ACC112 (cell line): ENCODE measurements around the gene WEE2.

Source experiments
- H2AFZ ChIP-seq: fragments of 200-600 bp; sonication (generic); one replicate; pipeline ENCODE4 v1.6.0; 2017; ENCODE audit warnings: antibody characterized with exemption, low read length; ENCODE audit not compliant: unreplicated experiment
- H3K27ac ChIP-seq: fragments of 200-600 bp; sonication (generic); 2 replicates; pipeline ENCODE4 v1.5.1; 2014; ENCODE audit warnings: low read depth, mild to moderate bottlenecking, antibody characterized with exemption, low read length, moderate library complexity
- H3K27me3 ChIP-seq: fragments of 200-600 bp; sonication (generic); 2 replicates; pipeline ENCODE4 v1.6.1; 2014; ENCODE audit warnings: mild to moderate bottlenecking, antibody characterized with exemption, low read length, moderate library complexity, mixed read lengths; ENCODE audit not compliant: insufficient read depth
- H3K36me3 ChIP-seq: fragments of 200-600 bp; sonication (generic); 2 replicates; pipeline ENCODE4 v1.6.1; 2016; ENCODE audit warnings: mild to moderate bottlenecking, antibody characterized with exemption, low read length, moderate library complexity, mixed read lengths; ENCODE audit not compliant: insufficient read depth
- H3K4me1 ChIP-seq: fragments of 200-600 bp; sonication (generic); one replicate; pipeline ENCODE4 v1.6.1; 2016; ENCODE audit warnings: low read length, mixed read lengths; ENCODE audit not compliant: insufficient read depth, unreplicated experiment, control insufficient read depth
- H3K4me3 ChIP-seq: fragments of 200-600 bp; sonication (generic); 2 replicates; pipeline ENCODE4 v1.5.1; 2014; ENCODE audit warnings: mild to moderate bottlenecking, low read depth, low read length
- H3K79me2 ChIP-seq: fragments of 200-600 bp; sonication (generic); one replicate; pipeline ENCODE4 v1.6.0; 2016; ENCODE audit warnings: low read length; ENCODE audit not compliant: control insufficient read depth, unreplicated experiment, insufficient read depth

Gene WEE2

DNA sequence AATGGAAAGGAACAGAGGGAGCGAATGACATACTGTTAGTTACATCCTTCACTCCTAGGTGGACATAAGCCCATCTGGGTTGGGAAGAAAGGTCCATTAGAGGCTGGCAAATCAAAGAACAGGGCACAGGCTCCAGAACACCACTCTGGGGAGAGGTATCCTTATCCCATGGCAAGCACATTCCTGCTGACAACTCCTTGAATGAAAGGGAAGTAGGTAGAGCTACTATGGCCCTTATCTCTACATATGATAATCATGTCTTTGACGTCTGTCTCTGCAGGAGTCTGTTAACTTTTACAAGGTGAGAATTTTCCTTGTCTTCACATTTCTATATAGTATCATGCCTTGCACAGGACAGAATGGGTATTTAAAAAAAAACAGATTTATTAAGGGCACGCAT is 16.6 kb upstream of the WEE2 start:
- Histone ChIP-seq H3K4me3 (no peak overlapping the region), H2AFZ (no peak overlapping the region), H3K4me1 (peaks cover 10% of the 10 kb centered on the region), H3K27me3 (no peaks in the 10 kb centered on the region), H3K79me2 (no peaks in the 10 kb centered on the region), H3K27ac (no peak overlapping the region), H3K36me3 (no peaks in the 10 kb centered on the region)

DNA sequence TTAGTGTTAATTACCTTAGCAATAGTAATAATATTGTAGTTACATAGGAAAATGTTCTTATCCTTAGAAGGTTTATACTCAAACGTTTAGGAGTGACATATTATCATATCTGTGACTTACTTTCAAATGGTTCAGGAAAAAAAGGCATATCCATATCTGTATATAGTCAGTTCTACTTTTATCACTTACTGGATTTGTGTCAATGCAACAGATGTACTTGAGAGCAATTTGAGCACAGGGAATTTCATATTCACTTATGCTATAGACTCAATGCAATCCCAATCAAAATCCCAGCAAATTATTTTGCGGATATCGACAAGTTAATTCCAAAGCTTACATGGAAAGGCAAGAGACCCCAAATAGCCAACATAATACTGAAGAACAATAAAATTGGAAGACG is 16.2 kb upstream of the WEE2 start:
- no peaks in the 10 kb centered on the region for H3K27me3 ChIP-seq
- H3K36me3 ChIP-seq: no peaks in the 10 kb centered on the region
- no peak overlapping the region for H3K4me3 ChIP-seq
- H2AFZ ChIP-seq: no peak overlapping the region
- H3K79me2 ChIP-seq: no peaks in the 10 kb centered on the region
- no peak overlapping the region for H3K27ac ChIP-seq
- peaks cover 5% of the 10 kb centered on the region for H3K4me1 ChIP-seq

DNA sequence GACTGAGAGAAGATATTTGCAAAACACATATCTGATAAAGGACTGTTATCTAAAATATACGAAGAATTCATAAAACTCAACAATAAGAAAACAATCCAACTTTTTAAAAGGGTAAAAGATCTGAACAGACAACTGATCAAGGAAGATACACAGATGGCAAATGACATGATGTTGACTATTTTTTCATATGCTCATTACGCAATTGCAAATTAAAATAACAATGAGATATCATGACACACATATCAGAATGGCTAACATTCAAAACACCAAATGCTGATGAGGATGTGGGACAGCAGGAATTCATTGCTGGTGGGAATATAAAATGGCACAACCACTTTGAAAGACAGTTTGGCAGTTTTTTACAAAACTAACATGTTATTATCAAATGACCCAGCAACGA is 15.1 kb upstream of the WEE2 start:
- no peaks in the 10 kb centered on the region for H3K36me3 ChIP-seq
- H3K4me3 ChIP-seq: no peak overlapping the region
- H3K27me3 ChIP-seq: no peaks in the 10 kb centered on the region
- no peak overlapping the region for H2AFZ ChIP-seq
- H3K27ac ChIP-seq: no peak overlapping the region
- no peaks in the 10 kb centered on the region for H3K79me2 ChIP-seq
- H3K4me1 ChIP-seq: peaks cover 3% of the 10 kb centered on the region

DNA sequence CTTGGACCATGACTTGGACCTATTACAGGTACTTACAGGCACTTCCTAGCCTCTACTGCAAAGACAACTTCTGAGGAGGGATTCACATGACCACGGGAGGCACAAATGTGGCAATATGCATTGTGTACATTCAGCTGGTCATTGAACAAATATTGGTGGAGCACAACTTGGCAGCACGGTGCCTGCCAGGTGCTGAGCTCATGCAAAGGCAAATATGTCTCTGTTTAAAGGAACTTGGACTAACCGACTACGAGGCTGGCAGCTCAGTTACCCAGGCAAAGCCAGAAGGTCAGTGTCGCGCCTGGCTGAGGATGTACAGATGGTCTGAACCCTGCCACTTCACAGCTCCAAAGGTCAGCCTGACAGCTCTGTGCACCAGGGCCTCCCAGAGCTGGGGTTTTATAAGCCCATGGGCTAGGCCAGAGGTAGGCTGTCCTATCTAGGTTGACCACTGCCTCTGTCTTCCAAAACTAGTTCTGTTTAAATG is 12.3 kb upstream of the WEE2 start:
- H3K4me3 ChIP-seq: no peak overlapping the region
- H3K79me2 ChIP-seq: no peaks in the 10 kb centered on the region
- H3K27ac ChIP-seq: no peak overlapping the region
- H3K27me3 ChIP-seq: no peaks in the 10 kb centered on the region
- no peak overlapping the region for H2AFZ ChIP-seq
- H3K4me1 ChIP-seq: peaks cover 3% of the 10 kb centered on the region
- H3K36me3 ChIP-seq: no peaks in the 10 kb centered on the region

DNA sequence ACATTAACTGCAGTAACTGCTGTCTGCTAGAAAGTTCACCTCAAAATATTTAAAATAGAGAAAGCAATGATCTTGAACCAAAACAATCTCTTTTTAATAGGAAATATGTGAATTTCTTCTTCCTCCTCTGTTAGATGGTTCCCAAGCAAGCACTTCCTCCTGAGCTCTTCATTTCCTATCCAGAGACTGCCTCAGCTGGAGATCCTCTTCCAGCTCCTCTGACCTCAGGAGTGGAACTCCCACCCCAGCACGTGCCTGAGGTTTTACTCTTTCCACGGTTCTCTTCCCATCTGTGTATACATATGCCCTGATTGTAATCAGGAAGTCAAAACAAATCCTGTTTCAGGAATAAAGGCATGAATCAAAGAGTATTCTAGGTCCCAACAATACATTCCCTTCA is 11.8 kb upstream of the WEE2 start:
- H2AFZ ChIP-seq: no peak overlapping the region
- H3K4me3 ChIP-seq: no peak overlapping the region
- H3K27ac ChIP-seq: no peak overlapping the region
- no peaks in the 10 kb centered on the region for H3K27me3 ChIP-seq
- H3K4me1 ChIP-seq: peaks cover 3% of the 10 kb centered on the region
- no peaks in the 10 kb centered on the region for H3K36me3 ChIP-seq
- H3K79me2 ChIP-seq: no peaks in the 10 kb centered on the region

DNA sequence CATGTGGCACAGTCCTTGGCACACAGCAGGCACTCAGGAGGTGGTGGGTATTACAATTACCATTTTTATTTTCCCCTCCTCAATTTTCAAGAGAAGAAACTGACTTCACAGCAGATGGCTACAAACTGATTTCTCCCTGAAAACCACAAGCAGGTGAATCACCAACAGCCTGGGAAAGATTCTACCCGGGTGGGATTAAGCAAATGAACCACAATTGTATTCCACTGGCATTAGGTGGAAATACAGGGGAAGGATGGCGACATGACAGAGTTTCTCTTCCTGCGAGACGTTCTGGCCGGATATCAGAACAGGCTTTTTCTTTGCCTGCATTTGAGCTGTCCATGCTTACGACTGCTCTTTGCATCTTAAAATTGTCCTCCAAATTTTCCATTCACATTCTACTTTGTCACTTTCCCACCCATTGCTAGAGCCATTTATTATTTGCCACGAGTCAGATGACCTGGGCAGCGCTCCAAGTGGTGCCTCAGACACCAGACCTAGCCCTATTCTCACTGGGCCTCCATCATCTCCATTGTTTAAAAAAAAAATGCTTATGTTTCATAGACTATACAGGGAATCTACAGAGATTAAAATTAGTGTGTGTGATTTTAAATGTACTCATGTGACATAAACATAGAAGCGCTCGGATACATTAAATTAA is 10.8 kb upstream of the WEE2 start:
- Histone ChIP-seq H3K4me1 (peaks cover 3% of the 10 kb centered on the region), H3K36me3 (no peaks in the 10 kb centered on the region), H3K4me3 (no peak overlapping the region), H2AFZ (no peak overlapping the region), H3K79me2 (no peaks in the 10 kb centered on the region), H3K27ac (no peak overlapping the region), H3K27me3 (no peaks in the 10 kb centered on the region)

DNA sequence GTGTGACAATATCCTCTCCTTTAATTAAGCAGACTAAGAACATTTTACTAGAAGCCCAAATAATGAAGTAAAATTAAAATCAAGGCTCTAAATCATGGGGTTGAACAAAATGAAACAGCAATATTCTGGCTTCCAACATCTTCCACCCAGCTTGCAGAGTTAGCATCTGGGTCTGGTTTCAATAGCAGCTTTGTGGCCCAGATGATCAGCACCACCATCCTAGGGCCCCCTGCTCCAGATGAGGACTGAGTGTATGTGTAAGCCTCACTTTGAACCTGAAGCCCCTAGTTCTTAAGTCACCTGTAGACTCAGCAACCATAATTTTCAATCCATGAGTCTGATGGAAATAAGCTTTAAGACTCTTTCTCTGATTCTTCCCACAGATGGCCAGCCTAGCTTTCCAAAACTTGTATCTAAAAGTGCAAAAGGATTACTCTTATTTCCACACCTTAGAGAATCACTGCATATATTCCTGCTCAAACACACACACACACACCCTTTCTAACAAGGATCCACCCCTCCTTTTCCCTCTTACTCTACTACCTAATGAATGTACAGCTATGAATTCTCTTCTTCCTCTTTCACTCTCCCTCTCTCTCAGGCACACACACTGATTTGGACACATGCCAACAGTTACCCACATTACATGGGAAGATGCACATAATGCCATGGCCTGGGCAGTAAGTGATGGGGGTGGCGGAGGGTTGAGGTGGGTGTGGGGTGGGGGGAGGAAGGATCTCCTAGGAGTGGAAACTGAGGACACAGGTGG is 9.7 kb upstream of the WEE2 start:
- no peak overlapping the region for H3K4me3 ChIP-seq
- no peaks in the 10 kb centered on the region for H3K79me2 ChIP-seq
- H3K27me3 ChIP-seq: peaks cover 4% of the 10 kb centered on the region; the same call in 1 of the 2 replicates
- H2AFZ ChIP-seq: no peak overlapping the region
- peaks cover 8% of the 10 kb centered on the region for H3K4me1 ChIP-seq
- no peak overlapping the region for H3K27ac ChIP-seq
- H3K36me3 ChIP-seq: no peaks in the 10 kb centered on the region

DNA sequence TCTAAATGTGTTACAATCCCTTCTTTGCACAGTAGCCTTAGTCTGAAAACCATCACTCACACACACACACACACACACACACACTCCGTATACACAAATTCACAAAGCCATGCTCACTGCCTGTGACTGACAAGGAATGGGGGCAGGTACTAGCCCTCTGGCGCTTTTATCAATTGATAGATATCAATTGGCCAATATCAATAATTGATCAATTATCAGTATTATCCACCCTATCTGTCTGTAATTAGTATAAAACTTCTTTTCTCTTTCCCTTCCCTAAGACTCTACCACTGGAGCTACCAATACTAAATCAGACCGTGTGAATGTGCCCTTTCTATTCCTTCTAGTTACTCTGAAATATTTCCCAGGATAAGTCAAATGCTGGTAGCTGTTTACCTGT is 8.3 kb upstream of the WEE2 start:
- Histone ChIP-seq H3K36me3 (no peaks in the 10 kb centered on the region), H3K79me2 (no peaks in the 10 kb centered on the region), H3K4me1 (peaks cover 8% of the 10 kb centered on the region), H3K27ac (no peak overlapping the region), H3K27me3 (peaks cover 6% of the 10 kb centered on the region; the same call in 1 of the 2 replicates), H3K4me3 (no peak overlapping the region), H2AFZ (no peak overlapping the region)

DNA sequence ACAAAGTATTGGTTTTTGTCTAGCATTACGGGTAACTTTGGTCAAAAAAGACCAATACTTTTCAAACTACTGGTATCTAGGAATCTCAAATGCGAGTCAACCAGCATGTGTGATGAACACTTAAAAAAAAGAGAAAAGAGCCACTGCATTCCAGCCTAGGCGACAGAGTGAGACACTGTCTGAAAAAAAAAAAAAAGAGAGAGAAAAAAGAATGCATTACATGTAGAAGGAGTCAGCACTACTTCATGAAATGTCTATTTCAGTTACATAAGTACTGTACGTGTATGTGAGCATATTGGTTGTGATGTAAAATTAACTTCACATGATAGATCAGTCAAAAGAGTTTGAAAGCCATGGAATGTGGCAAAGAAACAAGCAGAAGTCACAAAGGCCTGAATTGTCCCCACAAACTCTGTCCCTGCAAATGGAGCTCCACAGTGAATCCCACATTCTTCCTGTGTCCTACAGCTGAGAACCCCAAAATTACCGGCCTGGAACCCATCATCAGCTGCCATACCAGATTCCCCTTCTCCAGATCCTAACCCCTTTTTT is 7.8 kb upstream of the WEE2 start:
- Histone ChIP-seq H2AFZ (no peak overlapping the region), H3K36me3 (no peaks in the 10 kb centered on the region), H3K27ac (no peak overlapping the region), H3K79me2 (no peaks in the 10 kb centered on the region), H3K4me3 (peak overlapping the region; percentile 92), H3K27me3 (peaks cover 6% of the 10 kb centered on the region; the same call in 1 of the 2 replicates), H3K4me1 (peaks cover 8% of the 10 kb centered on the region)

DNA sequence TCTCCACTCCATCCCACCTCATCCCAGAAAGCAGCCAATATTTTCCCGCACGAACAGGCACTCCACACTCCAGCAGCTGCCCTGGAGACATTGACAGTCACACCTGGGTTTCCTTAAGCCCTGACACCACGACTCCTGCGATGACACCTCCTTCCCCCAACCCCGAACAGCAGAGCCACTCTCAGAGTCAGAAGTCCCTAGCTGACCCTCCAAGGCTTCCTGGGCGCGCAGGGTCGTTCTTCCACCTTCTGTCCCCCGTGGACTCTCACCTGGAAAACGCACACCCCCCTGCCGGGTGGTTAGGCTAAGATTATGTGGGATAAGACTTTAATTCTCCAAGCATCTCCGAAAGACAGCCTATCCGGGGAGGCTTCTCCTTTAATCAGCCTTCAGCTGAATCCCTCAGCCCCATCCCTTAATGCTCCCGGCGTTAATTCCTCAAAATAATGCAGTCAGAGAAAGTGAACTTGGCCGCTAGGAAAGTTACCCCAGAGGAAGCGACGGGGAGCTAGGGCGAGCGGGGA is 7.2 kb upstream of the WEE2 start:
- H3K36me3 ChIP-seq: no peaks in the 10 kb centered on the region
- peaks cover 8% of the 10 kb centered on the region for H3K4me1 ChIP-seq
- H3K4me3 ChIP-seq: peak overlapping the region; percentile 92
- H3K27ac ChIP-seq: no peak overlapping the region
- H3K27me3 ChIP-seq: peaks cover 6% of the 10 kb centered on the region; the same call in 1 of the 2 replicates
- peak overlapping the region; percentile 64 for H2AFZ ChIP-seq
- H3K79me2 ChIP-seq: no peaks in the 10 kb centered on the region
